Upper lobe of left lung (tissue), 6 donors: ENCODE measurements around the gene VAC14. TPM values are rescaled to one million over a fixed set of nuclear protein-coding genes. Genes with fewer than 3 reads are reported as not detected.

Experiments
- ATAC-seq, 2 donors: fragments of 200-7000 bp; cut with Tn5 transposase; one replicate each; pipeline ENCODE4 v1.9.1; 2022; ENCODE audit warnings: mild to moderate bottlenecking in 2 of 2, moderate library complexity in 2 of 2; ENCODE audit not compliant: low FRiP score in 2 of 2
- DNase-seq, 2 donors: peaks; one replicate each; pipeline ENCODE4 v3.0.0-alpha.2; 2019 to 2020
- H3K27ac ChIP-seq, 4 donors: fragments of 200-600 bp; sonication (generic); one replicate each; pipeline ENCODE4 v1.5.1; 2016 to 2019
- H3K27me3 ChIP-seq, 4 donors: fragments of 200-600 bp; sonication (generic); one replicate each; pipeline ENCODE4 v1.5.1; 2017 to 2019
- H3K36me3 ChIP-seq, 4 donors: fragments of 200-600 bp; sonication (generic); one replicate each; pipeline ENCODE4 v1.5.1; 2016 to 2019
- H3K4me1 ChIP-seq, 4 donors: fragments of 200-600 bp; sonication (generic); one replicate each; pipeline ENCODE4 v1.5.1; 2018 to 2019
- H3K4me3 ChIP-seq, 4 donors: fragments of 200-600 bp; sonication (generic); one replicate each; pipeline ENCODE4 v1.5.1; 2017 to 2019; ENCODE audit warnings: mild to moderate bottlenecking in 2 of 4, moderate library complexity in 1 of 4
- H3K9me3 ChIP-seq, 4 donors: fragments of 200-600 bp; sonication (generic); one replicate each; pipeline ENCODE4 v1.5.1; 2018 to 2019
- EP300 ChIP-seq, 4 donors: sonication (generic); formaldehyde crosslinking; IDR thresholded peaks; one replicate each; pipeline ENCODE4 v1.5.1; 2017; ENCODE audit warnings: antibody characterized with exemption in 4 of 4, control low read depth in 2 of 4
- POLR2A ChIP-seq, 4 donors: fragments of 450-650 bp; IDR thresholded peaks; one replicate each; pipeline ENCODE4 v1.5.1; 2016 to 2017; ENCODE audit warnings: antibody characterized with exemption in 4 of 4, mild to moderate bottlenecking in 2 of 4
- POLR2AphosphoS5 ChIP-seq, 2 donors: sonication (generic); formaldehyde crosslinking; IDR thresholded peaks; one replicate each; pipeline ENCODE4 v1.5.1; 2017; ENCODE audit warnings: antibody characterized with exemption in 2 of 2
- WGBS, 2 donors: methylation state at CpG; one replicate each; pipeline ENCODE4 v1.1.5; 2017 to 2018; 5-methylcytosine and 5-hydroxymethylcytosine counted together
- total RNA-seq, 6 donors: library from RNA; depleted of rRNA in 4 of 6; stranded (reverse); fragments of >200 nt in 4 of 6; gene quantifications; one replicate each; pipeline versions ENCODE4 v1.1.0 to v1.2.1, GENCODE V29; 2016 to 2021
- TF ChIP-seq, protein P1 (sequence below), 6 experiments: fragments of 450-650 bp in 4 of 6; fragments of 200-600 bp in 2 of 6; sonication (generic) in 2 of 6; IDR thresholded peaks; one replicate each; pipeline ENCODE4 v1.5.1; 2016 to 2019; ENCODE audit warnings: antibody characterized with exemption in 6 of 6
- donor health status: DM: no; HTN: no; CAD: no; lungs with moderate emphysema.
- donor health status: DM: no; HTN: yes; CAD: no; lungs with severe emphysema.

VAC14 gene
- total RNA-seq, 6 donors from 2014 or later = 39.6 to 145 (median 57.4) TPM

DNA sequence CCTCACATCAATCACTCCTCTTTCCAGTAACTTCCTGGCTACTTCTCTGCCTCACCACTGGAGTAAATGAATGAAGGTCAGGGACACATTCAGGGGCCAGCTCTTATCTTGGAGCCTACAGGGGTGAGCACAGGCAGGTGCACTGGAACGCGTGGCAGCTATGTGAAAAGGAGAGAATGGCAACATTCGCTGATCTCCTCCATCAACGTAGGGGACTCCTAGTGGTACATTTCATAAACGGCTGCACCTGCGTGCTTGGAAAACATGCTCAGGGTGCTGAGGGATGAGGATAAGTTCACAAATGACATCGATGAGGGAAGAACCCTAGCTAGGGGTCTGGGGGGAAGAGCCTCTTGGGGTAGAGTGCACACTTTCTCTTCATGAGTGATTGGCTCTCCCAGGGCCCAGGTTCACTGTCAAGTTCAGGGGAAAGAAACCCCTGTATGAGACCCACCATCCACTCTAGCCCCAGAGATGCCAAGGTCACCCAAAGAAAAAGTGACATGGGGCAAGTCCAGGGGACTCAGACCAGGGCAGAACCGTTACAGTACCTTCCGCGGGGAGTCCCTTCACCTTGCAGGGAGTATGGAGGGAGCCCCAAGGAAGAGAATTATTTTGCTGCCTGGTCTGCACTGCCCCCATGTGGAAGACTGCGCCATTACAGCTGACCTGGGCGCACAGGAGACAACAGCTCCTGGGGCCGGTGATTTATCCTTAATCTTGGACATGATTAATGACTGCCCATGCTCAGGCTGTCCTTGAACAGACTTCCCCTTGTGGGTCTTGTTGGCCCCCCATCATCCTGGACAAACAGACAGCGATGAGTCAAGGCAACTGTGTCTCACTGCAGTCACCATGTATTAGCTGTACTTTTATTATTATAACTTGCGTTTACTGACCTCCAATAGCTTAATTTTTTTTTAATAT lies 30.1 kb downstream of the VAC14 start:
- no peaks in the 10 kb centered on the region for H3K27me3 ChIP-seq
- DNase-seq (peak in 1 of 2 donors; percentile 45), ATAC-seq (peak; percentile 78 to 80)
- TF ChIP-seq, protein P1, sequence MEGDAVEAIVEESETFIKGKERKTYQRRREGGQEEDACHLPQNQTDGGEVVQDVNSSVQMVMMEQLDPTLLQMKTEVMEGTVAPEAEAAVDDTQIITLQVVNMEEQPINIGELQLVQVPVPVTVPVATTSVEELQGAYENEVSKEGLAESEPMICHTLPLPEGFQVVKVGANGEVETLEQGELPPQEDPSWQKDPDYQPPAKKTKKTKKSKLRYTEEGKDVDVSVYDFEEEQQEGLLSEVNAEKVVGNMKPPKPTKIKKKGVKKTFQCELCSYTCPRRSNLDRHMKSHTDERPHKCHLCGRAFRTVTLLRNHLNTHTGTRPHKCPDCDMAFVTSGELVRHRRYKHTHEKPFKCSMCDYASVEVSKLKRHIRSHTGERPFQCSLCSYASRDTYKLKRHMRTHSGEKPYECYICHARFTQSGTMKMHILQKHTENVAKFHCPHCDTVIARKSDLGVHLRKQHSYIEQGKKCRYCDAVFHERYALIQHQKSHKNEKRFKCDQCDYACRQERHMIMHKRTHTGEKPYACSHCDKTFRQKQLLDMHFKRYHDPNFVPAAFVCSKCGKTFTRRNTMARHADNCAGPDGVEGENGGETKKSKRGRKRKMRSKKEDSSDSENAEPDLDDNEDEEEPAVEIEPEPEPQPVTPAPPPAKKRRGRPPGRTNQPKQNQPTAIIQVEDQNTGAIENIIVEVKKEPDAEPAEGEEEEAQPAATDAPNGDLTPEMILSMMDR (IDR thresholded peaks at IDR 0.05) = peak; percentile 86 to 92 (median 90)
- TF ChIP-seq POLR2A (IDR thresholded peaks at IDR 0.05) = no peak
- WGBS, 2 donors = 41 to 43% methylated on average over 13 to 15 of the region's 15 CpGs
- no peaks in the 10 kb centered on the region for H3K9me3 ChIP-seq
- peaks cover 0 to 42% (median 12%) of the 10 kb centered on the region in 4 donors for H3K36me3 ChIP-seq
- peaks cover 0 to 14% (median 5%) of the 10 kb centered on the region in 4 donors for H3K4me1 ChIP-seq
- H3K4me3 ChIP-seq = no peak overlapping the region
- H3K27ac ChIP-seq = no peak overlapping the region

DNA sequence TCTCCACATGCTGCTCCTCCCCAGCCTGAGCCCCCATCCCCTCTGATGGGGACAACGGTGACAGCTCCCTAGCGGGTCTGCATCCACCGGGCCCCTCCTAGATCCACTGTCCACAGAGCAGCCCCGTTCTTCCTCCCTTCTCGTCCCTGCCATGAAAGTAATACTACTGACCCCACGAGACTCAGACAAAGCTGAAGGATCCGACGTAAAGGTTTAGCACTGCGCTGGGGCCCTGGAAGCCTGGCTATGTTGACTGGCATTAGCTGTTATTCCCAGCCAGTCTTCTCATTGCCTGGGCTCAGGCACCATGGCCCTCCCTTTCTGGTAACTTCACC lies 30.7 kb downstream of the VAC14 start:
- WGBS, 2 donors = 92 to 95% methylated on average over 9 of the region's 9 CpGs
- Histone ChIP-seq H3K27ac (no peak overlapping the region), H3K4me3 (no peak overlapping the region), H3K36me3 (peaks cover 3 to 43% (median 16%) of the 10 kb centered on the region in 4 donors), H3K27me3 (no peaks in the 10 kb centered on the region), H3K4me1 (peaks cover 0 to 14% (median 5%) of the 10 kb centered on the region in 4 donors), H3K9me3 (no peaks in the 10 kb centered on the region)
- ATAC-seq = no peak
- TF ChIP-seq EP300 (IDR thresholded peaks at IDR 0.05) (no peak), POLR2A (IDR thresholded peaks at IDR 0.05) (no peak), POLR2AphosphoS5 (IDR thresholded peaks at IDR 0.05) (no peak)
- TF ChIP-seq, protein P1 (IDR thresholded peaks at IDR 0.05) = no peak
- DNase-seq = no peak

DNA sequence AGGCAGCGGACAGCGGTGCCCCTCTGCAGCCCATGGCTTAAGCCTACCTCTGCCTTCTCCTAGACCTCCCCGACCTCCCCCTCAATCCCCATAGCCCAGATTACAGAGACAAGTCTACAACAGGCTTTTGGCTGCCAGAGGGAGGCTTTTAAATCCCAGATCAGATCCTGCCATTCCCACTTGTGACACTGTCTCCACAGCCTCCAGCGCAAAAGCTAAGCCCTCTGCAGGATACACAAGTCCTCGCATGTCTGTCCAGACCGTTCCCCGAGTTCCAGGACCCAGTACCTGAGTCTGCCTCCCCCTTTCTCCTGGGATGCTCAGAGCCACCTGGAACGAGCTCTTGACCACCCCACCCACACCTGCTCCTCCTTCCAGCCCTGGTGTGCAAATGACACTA lies 31.2 kb downstream of the VAC14 start:
- Histone ChIP-seq H3K4me3 (no peak overlapping the region), H3K27me3 (no peaks in the 10 kb centered on the region), H3K4me1 (peaks cover 0 to 14% (median 5%) of the 10 kb centered on the region in 4 donors), H3K27ac (no peak overlapping the region), H3K36me3 (peaks cover 3 to 44% (median 21%) of the 10 kb centered on the region in 4 donors), H3K9me3 (no peaks in the 10 kb centered on the region)
- ATAC-seq (no peak), DNase-seq (no peak)
- TF ChIP-seq POLR2AphosphoS5 (IDR thresholded peaks at IDR 0.05) = no peak
- TF ChIP-seq, protein P1 (IDR thresholded peaks at IDR 0.05) = no peak
- no peak for TF ChIP-seq EP300 (IDR thresholded peaks at IDR 0.05)
- no peak for TF ChIP-seq POLR2A (IDR thresholded peaks at IDR 0.05)
- 95 to 99% methylated on average over 5 to 8 of the region's 8 CpGs for WGBS, 2 donors

DNA sequence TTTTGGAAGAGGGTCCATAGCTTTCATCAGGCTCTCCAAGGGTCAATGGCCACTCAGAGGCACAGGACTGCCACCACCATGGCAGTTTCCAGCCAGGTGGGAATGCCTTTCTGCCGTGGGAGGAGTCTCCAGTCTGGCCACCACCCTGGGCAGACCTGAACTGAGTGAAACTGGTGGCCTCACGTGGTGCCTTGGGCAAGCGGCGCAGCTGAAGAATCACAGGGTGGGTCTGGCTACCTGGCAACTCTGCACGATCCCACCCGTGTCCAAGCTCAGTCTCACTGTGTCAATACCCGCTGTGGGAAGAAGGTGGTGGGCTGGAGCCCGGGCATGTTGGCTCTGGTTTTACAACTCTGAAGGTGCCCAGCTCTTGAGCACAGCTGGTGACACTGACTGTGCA lies 31.8 kb downstream of the VAC14 start:
- 98 to 100% methylated on average over 7 to 8 of the region's 8 CpGs for WGBS, 2 donors
- Histone ChIP-seq H3K4me3 (no peak overlapping the region), H3K9me3 (no peaks in the 10 kb centered on the region), H3K27ac (no peak overlapping the region), H3K36me3 (peaks cover 2 to 44% (median 21%) of the 10 kb centered on the region in 4 donors), H3K27me3 (no peaks in the 10 kb centered on the region), H3K4me1 (peaks cover 0 to 14% (median 5%) of the 10 kb centered on the region in 4 donors)
- TF ChIP-seq POLR2AphosphoS5 (IDR thresholded peaks at IDR 0.05) (no peak), POLR2A (IDR thresholded peaks at IDR 0.05) (no peak), EP300 (IDR thresholded peaks at IDR 0.05) (no peak)
- TF ChIP-seq, protein P1 (IDR thresholded peaks at IDR 0.05) = no peak
- ATAC-seq (no peak), DNase-seq (no peak)
